GM19452 (cell line): Measurements from ENCODE around the gene S100A1.
"Not testable (repeated sequence)": the region's sequence is repeated elsewhere in the genome, so short reads cannot be mapped to it uniquely, and the experiment has no call there.

Source experiments
- ATAC-seq: cut with Tn5 transposase; IDR thresholded peaks from one replicate; pipeline ENCODE4 v1.9.1; 2021; ENCODE audit not compliant: unreplicated experiment

S100A1 gene

DNA sequence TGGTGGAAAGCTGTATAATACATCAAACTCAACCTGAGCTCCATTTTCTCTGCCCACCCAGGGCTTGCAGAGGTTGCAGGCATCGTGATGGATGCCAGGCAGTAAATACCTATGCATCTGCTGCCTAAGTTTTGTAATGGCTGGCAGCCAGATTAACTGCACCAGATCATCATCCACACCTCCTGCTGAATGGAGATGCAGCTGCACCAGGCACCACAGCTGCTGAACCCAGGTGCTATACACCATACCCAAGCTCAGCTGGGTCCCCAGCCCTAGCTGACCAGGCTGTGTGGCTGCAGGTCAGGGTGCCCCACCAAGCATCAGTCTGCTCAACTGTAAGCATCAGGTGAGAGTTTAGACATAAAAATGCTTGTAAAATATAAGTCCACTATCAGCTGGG, 23.5 kb downstream of the S100A1 start:
- no peak for ATAC-seq

DNA sequence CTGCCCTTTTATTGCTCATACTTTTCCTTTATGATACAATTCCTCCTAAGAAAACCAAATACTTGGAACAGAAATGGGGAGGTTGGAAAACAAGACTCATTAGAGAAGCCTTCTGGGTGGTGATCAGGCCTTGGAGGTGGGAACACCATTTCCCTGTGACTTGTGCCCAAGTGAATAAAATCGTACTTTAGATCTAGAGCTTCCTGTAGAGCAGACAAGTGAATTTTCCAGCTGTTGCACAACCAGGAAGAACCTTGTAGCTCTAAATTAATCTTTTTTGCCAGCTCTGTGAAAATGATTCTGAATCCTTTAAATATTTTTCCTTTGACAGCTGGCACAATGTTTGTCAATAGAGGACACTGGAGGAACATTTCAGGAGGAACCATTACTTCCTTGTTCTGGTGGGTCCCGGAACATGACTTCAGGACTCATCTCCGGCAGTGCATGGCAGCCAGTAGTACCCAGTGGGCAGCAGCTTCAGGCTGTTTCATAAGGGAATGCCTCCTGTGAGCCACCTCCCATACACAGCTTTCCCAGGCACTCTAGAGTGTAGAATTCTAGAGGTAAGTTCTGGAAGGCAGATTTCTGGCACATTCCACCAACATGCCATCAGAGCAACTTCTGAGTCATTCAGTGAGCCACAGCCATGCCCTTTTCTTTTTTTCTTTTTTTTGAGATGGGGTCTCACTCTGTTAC, 24.7 kb downstream of the S100A1 start:
- ATAC-seq, result no peak

DNA sequence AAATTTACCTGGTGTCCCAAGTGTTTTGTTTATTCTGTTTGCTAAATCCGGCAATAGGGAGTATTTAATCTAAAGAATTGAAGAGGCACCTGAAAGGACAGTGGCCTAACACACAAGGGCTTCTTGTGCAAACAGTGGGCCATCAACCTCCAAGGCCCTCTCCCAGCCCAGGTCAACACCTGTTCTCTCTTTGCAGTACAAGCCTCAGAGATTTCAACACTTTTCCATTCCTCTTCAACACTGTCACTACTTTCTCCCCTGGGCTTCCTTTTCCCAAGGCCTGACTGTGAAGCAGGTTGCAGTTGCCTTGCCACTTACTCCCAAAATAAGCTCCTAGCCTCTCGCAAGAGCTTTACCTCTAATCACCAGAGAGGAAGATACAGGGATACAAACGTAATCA, 27.1 kb downstream of the S100A1 start:
- no peak for ATAC-seq

DNA sequence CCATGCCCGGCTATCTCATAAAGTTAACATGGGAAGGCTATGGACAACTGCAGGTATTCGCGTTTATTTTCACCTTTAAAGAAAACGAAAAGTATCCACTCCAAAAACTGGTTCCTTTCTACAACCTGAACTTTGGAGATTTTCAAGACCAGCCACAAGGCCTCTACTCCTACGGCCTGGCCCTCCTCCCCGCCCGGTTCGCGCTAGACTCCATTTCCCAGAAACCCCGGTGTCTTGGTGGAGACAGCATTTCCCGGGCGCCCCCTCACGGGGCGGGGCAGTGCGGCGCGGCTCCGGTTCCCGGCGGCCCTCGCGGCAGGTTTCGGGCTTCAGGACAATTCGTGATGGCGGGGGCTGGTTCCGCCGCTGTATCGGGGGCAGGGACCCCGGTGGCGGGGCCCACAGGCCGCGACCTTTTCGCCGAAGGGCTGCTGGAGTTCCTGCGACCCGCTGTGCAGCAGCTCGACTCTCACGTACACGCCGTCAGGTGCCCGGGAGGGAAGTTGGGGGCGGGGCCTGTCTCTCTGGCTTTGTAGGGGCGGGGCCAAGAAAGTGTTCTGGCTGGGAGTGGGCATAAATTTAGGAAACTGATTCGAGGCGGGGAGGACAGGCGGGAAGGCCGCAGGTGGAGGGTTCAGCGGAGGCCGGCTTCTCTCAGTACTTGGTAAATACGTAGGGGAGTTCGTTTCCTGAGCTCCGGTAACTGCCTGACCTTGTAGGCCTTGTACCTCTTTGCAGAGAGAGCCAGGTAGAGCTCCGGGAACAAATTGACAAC, 30.4 kb downstream of the S100A1 start, which contains the start of gene SNAPIN:
SNAPIN (plus strand) TSS at position 304 of the 775 bp plus-strand sequence; CDS start at position 345, 41 bp downstream.
- peak; percentile 95 for ATAC-seq

DNA sequence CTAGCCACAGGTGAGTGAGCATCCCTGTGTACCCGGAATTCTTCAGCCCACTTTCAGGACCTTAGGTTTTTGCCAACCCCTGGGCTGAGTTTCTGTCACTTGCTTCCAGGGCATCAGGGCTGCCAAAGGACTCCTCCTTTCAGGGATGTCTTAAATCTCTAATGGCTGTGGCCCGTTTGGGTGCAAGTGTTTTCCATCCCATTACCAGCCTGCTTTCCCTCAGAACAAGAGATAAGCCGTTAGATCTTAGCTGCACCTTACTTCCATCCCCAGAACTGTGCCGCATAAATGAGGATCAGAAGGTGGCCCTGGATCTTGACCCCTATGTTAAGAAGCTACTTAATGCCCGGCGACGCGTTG, 30.9 kb downstream of the S100A1 start:
- ATAC-seq, result no peak

DNA sequence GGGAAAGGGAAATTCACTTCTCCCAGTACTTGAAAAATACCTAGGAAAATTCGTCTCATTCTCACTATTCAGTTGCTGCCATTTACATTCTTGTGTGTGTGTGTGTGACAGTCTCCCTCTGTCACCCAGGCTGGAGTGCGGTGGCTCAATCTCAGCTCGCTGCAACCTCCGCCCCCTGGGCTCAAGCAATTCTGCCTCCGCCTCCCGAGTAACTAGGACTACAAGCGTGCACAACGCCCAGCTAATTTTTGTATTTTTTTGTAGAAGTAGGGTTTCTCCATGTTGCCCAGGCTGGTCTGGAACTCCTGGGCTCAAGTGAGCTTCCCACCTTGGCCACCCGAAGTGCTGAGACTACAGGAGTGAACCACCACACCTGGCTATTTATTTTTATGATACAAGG, 31.4 kb downstream of the S100A1 start:
- no peak for ATAC-seq

DNA sequence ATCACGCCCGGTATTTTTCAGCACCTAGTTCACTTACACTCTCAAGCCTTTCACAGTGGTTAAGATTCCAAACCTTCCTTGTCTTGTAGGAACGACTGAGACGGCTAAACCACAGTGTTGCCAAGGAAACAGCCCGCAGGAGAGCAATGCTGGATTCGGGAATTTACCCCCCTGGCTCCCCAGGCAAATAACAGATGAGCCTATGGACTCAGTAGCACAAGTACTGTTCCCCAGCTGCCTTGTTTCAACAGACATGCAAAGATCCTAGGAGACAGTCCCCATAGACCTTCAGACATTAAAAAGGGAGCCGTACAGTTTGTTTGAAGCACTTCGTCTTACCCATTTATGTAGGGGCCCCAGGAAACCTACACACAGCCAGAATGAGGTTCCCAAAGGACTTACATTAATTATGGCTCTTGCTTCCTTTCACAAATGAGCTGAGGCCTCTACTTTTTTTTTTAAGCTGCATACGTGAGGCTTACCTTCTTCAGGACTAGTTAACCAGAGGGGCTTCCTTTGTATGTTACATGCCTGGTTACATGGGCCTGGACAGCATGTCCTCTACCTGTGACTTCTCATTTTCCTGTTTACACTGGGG, 33.0 kb downstream of the S100A1 start:
- ATAC-seq, result no peak

DNA sequence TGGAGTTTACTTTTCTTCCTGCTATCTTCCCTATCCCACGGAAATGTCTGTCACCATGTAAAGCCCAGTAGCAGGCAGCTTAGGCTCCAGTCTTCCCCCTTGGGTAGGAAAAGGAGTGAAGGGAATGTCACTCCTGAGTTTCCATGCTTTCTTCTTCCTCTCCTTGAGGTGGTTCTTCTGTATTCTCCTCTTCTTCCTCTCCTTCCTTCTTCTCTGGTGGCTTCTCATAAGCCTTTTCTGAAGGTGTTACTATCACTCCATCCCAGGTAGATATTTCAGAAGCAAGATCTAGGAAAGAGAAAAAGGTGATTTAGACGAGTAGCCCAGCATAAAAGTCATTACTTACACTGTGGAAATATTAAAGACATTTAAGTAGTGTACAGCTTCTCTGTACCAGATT, 34.0 kb downstream of the S100A1 start:
- ATAC-seq, result no peak

DNA sequence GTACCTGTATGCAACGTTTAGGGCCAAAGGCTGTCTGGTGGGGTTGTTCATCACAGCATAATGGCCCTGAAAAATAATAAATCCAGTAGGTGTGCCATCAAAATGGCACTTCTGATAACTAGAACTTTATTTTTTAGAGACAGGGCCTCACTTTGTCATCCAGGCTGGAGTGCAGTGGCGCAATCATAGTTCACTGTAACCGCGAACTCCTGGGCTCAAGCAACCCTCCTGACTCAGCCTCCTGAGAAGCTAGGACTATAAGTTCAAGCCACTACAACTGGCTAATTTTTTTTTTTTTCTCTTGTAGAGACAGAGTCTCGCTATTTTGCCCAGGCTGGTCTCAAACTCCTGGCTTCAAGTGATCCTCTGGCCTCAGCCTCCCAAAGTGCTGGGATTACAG, 35.0 kb downstream of the S100A1 start:
- ATAC-seq, result no peak

DNA sequence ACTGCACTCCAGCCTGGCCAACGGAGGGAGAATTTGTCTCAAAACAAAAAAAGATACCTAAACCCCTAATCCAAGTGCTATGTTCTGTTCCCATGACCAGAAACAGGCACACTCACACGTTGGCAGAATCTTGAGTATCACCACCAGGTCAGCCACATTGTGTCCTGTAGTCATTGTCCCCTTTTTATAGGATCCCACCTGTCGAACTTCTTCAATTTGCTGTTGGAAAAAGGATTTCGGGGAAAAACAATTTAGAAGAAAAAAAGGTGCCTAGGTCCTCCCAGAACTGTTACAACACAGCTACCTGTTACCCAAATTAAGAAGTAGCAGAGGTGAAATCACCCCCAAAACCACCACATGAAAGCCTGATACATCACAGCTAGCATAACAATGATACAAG, 39.2 kb downstream of the S100A1 start:
- ATAC-seq, result no peak

DNA sequence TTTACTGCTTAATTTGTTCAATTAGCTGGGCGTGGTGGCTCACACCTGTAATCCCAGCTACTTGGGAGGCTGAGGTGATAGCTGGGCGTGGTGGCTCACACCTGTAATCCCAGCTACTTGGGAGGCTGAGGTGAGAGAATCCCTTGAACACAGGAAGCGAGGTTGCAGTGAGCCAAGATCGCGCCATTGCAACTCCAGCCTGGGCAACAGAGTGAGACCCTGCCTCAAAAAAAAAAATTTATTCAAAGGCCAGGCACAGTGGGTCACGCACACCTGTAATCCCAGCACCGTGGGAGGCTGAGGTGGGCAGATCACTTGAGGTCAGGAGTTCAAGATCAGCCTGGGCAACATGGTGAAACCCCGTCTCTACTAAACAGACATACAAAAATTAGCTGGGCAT, 40.4 kb downstream of the S100A1 start:
- not testable (repeated sequence) for ATAC-seq

DNA sequence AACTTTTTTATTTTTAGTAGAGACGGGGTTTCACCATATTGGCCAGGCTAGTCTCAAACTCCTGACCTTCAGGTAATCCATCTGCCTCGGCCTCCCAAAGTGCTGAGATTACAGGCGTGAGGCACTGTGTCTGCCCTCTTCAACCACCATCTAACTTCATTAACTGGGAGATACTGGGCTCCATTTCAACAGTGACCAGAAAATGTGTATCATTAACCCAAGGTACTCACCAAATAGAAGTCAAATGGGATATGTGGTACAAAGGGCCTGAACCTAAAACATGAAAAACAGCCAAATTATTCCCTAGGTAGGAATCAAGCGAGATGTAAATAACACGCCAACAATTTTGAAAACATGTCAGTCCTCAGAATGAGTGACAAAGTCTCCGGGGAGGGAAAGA, 41.4 kb downstream of the S100A1 start:
- ATAC-seq, result no peak

DNA sequence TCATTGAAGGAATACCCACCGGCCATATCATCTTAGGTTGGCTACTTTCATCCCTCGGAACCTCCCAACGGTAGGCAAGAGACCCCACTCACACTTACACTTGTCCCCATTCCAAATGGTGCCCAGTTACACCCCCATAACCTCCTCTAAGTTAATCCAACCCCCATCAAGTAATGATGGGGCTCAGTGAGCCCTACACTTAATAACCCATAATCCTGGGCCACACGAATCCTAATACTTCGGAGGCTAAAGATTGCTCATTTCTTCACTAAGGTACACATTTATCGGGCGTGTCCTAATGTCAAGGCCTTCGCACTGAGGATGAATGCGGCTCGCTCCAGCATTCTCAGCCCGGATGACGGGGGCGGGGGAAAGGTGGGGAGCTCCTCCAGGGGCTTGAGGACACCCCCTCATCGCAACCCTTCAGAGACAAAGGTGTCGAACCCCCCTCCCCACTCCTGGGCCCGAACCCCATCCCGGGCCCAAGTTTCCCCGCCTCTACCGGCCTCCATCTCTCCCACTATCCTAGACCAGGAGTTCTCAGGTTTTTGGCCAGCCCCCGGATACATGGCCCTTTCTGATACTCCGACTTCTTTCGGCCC, 42.1 kb downstream of the S100A1 start:
- no peak for ATAC-seq

DNA sequence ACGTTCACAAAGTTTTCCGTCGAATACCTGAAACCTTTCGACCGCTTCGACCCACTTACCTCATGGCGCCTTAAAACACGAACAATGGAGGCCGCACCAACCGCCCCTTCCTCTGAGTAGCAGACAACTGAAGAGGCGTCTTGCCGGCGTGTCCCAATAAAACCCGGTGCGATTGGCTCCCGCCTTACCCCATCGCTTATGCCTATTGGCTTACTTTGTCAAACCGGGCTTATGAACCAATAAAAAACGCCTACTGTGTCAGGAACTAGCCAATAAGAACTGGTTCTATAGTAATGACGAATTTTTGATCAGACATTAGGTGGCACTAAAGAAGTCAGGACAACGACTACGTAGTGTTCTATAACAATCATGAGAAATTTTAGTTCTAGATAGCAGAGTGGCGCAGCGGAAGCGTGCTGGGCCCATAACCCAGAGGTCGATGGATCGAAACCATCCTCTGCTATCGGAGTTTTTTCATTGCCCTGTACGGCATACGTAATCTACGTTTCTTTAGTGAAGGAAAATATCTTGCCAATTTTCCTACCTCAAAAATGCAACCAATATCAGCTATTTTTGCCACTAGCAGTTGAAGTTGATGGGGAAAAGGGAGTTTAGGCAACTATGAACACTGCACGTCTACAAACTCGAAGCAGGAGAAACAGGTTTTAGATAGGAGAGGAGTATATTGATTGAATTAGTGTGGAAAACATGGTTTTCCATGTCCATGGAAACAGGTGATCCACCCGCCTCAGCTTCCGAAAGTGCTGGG, 42.8 kb downstream of the S100A1 start, which contains the start of gene ILF2:
ILF2 (minus strand) TSS at position 135 of the 769 bp plus-strand sequence; CDS start at position 64, 71 bp downstream.
- ATAC-seq, result peak; percentile 88

DNA sequence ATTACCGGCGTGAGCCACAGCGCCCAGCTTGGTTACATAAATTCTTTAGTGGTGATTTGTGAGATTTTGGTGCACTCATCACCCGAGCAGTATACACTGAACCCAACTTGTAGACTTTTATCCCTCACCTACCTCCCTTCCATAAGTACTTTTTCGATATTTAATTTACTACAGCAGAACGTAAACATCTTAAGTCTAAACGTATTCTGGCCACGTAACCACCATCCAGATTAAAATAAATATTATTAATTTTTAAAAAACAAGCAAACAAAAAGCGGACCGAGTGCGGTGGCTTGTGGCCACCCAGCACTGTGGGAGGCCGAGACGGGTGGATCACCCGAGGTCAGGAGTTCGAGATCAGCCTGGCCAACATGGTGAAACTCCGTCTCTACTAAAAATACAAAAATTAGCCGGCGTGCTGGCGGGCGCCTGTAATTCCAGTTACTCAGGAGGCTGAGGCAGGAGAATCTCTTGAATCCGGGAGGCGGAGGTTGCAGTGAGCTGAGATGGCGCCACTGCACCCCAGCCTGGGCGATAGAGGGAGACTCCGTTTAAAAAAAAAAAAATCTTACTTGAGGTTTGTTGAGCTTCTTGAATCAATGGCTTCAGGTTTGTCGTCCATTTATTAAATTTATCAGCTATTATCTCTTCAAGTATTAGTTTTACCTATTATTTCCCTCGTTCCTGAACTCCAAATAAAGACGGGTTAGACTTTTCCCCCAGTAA, 43.6 kb downstream of the S100A1 start:
- peak; percentile 11 for ATAC-seq

DNA sequence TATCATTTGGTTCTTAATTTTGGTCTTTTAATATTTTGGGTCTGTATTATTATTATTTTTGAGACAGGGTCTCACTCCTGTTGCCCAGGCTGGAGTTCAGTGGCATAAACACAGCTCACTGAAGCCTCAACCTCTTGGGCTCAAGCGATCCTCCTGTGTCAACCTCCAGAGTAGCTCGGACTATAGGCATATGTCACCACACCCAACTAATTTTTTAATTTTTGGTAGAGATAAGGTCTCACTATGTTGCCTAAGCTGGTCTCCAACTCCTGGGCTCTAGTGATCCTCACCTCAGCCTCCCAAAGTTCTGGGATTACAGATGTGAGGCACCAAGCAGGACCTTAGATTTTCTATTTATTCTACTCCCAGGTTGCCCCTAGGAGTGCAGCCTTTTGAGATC, 45.3 kb downstream of the S100A1 start:
- ATAC-seq, result no peak

DNA sequence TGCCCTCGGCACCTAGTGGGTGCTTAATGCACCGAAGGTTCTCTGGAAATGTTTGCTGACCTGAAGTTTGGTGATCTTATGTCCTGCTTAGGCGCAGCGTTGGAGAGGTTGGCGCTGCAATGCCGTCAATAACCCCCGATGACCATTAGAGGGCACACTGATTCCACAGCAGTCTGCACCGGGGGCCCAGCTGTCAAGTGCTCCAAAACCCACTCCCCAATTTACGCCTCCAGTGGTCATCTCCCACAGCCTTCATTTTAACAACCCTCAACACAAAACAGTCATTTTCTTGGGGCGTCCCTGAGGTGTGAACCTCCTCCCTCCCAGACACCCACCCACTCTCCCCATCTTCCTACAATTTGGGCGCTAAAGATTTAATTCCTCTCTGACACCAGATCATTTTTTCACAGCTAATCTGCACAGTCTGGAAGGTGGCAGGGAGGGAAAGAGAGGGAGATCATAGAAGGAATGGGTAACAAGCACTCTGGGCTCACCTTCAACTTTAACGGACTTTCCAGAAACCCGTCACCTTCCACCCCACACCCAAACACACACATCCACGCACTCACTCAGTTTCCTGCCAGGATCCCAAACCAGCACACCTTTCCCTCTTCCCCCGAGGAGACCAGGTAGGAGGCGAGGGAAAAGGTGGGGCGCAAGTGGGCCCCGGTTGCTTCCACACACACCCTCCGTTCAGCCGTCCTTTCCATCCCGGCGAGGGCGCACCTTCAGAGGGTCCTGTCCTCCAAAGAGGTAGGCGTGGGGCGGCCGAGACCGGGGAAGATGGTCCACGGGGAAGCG, 49.7 kb downstream of the S100A1 start:
- ATAC-seq, result no peak

DNA sequence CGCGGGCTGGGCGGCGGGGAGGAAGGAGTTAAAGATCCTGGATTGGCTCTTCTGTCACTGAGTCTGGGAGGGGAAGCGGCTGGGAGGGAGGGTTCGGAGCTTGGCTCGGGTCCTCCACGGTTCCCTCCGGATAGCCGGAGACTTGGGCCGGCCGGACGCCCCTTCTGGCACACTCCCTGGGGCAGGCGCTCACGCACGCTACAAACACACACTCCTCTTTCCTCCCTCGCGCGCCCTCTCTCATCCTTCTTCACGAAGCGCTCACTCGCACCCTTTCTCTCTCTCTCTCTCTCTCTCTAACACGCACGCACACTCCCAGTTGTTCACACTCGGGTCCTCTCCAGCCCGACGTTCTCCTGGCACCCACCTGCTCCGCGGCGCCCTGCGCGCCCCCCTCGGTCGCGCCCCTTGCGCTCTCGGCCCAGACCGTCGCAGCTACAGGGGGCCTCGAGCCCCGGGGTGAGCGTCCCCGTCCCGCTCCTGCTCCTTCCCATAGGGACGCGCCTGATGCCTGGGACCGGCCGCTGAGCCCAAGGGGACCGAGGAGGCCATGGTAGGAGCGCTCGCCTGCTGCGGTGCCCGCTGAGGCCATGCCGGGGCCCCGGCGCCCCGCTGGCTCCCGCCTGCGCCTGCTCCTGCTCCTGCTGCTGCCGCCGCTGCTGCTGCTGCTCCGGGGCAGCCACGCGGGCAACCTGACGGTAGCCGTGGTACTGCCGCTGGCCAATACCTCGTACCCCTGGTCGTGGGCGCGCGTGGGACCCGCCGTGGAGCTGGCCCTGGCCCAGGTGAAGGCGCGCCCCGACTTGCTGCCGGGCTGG, 50.5 kb downstream of the S100A1 start, which contains the start of gene NPR1:
NPR1 (plus strand) TSS at position 170 of the 818 bp plus-strand sequence; CDS start at position 591, 421 bp downstream.
- no peak for ATAC-seq
